ENCODE results near the gene TSFM. TPM values are rescaled to one million over a fixed set of nuclear protein-coding genes. Genes with fewer than 3 reads are reported as not detected.

TSFM gene
- total and polyA plus RNA-seq, 5 donors from 2014 or later = 22.8 to 50.4 (median 38.4) TPM

- peak overlapping the region; percentile 80 for H3K27ac ChIP-seq (ENCODE audit: insufficient read depth, low read length, poor library complexity, severe bottlenecking)
- H3K4me3 ChIP-seq (ENCODE audit: low read depth, low read length) = peak overlapping the region; percentile 73
- peaks cover 58% of the 10 kb centered on the region for H3K4me1 ChIP-seq (ENCODE audit: control insufficient read depth, insufficient read depth, low read length, poor library complexity, severe bottlenecking)
- H3K9me3 ChIP-seq (ENCODE audit: control insufficient read depth in 2 of 2, low read length in 2 of 2) = no peaks in the 10 kb centered on the region
- DNase-seq (no peak), ATAC-seq (ENCODE audit: low read depth in 2 of 2) (no peak)
- no peaks in the 10 kb centered on the region for H3K36me3 ChIP-seq (ENCODE audit: control insufficient read depth, insufficient read depth, low read length)
- peaks cover 20 to 58% (median 45%) of the 10 kb centered on the region in 4 donors for H3K4me1 Mint-ChIP-seq
- H3K4me3 Mint-ChIP-seq = peak overlapping the region; percentile 92 to 96 (median 94)
- H3K27me3 Mint-ChIP-seq = peaks cover 8% of the 10 kb centered on the region
- H3K36me3 Mint-ChIP-seq = peaks cover 9% of the 10 kb centered on the region
- H3K9me3 Mint-ChIP-seq = no peaks in the 10 kb centered on the region
- peak overlapping the region; percentile 91 to 95 (median 93) for H3K27ac Mint-ChIP-seq
- H3K27me3 ChIP-seq (ENCODE audit: control insufficient read depth, insufficient read depth, low read length) = no peaks in the 10 kb centered on the region
Measured at GRCh38 chr12:57844709-57845477, 62.3 kb downstream of the TSFM start.

GRCh38 chr12:57845478-57846284 lies 63.1 kb downstream of the TSFM start:
- Histone ChIP-seq H3K4me1 (ENCODE audit: control insufficient read depth, insufficient read depth, low read length, poor library complexity, severe bottlenecking) (peaks cover 50% of the 10 kb centered on the region), H3K36me3 (ENCODE audit: control insufficient read depth, insufficient read depth, low read length) (no peaks in the 10 kb centered on the region), H3K4me3 (ENCODE audit: low read depth, low read length) (peak overlapping the region; percentile 73), H3K27ac (ENCODE audit: insufficient read depth, low read length, poor library complexity, severe bottlenecking) (peak overlapping the region; percentile 80), H3K27me3 (ENCODE audit: control insufficient read depth, insufficient read depth, low read length) (no peaks in the 10 kb centered on the region), H3K9me3 (ENCODE audit: control insufficient read depth in 2 of 2, low read length in 2 of 2) (no peaks in the 10 kb centered on the region)
- H3K4me1 Mint-ChIP-seq = peaks cover 20 to 50% (median 37%) of the 10 kb centered on the region in 4 donors
- H3K27me3 Mint-ChIP-seq = peaks cover 8% of the 10 kb centered on the region
- H3K36me3 Mint-ChIP-seq = peaks cover 9% of the 10 kb centered on the region
- H3K9me3 Mint-ChIP-seq = no peaks in the 10 kb centered on the region
- peak overlapping the region; percentile 92 to 96 (median 94) for H3K4me3 Mint-ChIP-seq
- peak overlapping the region in 2 of 3 donors; percentile 14 to 90 for H3K27ac Mint-ChIP-seq
- peak; percentile 51 to 60 (median 57) for DNase-seq
- peak; percentile 21 to 22 for ATAC-seq (ENCODE audit: low read depth in 2 of 2)

- Histone ChIP-seq H3K4me1 (ENCODE audit: control insufficient read depth, insufficient read depth, low read length, poor library complexity, severe bottlenecking) (peaks cover 45% of the 10 kb centered on the region), H3K27ac (ENCODE audit: insufficient read depth, low read length, poor library complexity, severe bottlenecking) (peak overlapping the region; percentile 80), H3K4me3 (ENCODE audit: low read depth, low read length) (peak overlapping the region; percentile 44), H3K9me3 (ENCODE audit: control insufficient read depth in 2 of 2, low read length in 2 of 2) (no peaks in the 10 kb centered on the region), H3K36me3 (ENCODE audit: control insufficient read depth, insufficient read depth, low read length) (no peaks in the 10 kb centered on the region), H3K27me3 (ENCODE audit: control insufficient read depth, insufficient read depth, low read length) (peaks cover 4% of the 10 kb centered on the region)
- peaks cover 16 to 49% (median 34%) of the 10 kb centered on the region in 4 donors for H3K4me1 Mint-ChIP-seq
- H3K27me3 Mint-ChIP-seq = peaks cover 12% of the 10 kb centered on the region
- peak overlapping the region in 2 of 3 donors; percentile 14 to 75 for H3K27ac Mint-ChIP-seq
- H3K36me3 Mint-ChIP-seq = peaks cover 5% of the 10 kb centered on the region
- H3K4me3 Mint-ChIP-seq = peak overlapping the region; percentile 92 to 94 (median 94)
- H3K9me3 Mint-ChIP-seq = no peaks in the 10 kb centered on the region
- no peak for DNase-seq
- peak; percentile 2 to 5 for ATAC-seq (ENCODE audit: low read depth in 2 of 2)
Measured at GRCh38 chr12:57846285-57846576, 63.6 kb downstream of the TSFM start.

- peak within 1 kb of the TSS; percentile 92 to 96 (median 94) for H3K4me3 Mint-ChIP-seq
- H3K4me1 Mint-ChIP-seq = peaks cover 12 to 49% (median 31%) of the 10 kb centered on the region in 4 donors
- H3K36me3 Mint-ChIP-seq = peaks cover 4% of the 10 kb centered on the region
- H3K9me3 Mint-ChIP-seq = no peaks in the 10 kb centered on the region
- peak; percentile 49 to 57 for ATAC-seq (ENCODE audit: low read depth in 2 of 2)
- Histone ChIP-seq H3K27me3 (ENCODE audit: control insufficient read depth, insufficient read depth, low read length) (peaks cover 7% of the 10 kb centered on the region), H3K4me1 (ENCODE audit: control insufficient read depth, insufficient read depth, low read length, poor library complexity, severe bottlenecking) (peaks cover 39% of the 10 kb centered on the region), H3K4me3 (ENCODE audit: low read depth, low read length) (peak within 1 kb of the TSS; percentile 44), H3K36me3 (ENCODE audit: control insufficient read depth, insufficient read depth, low read length) (no peaks in the 10 kb centered on the region), H3K27ac (ENCODE audit: insufficient read depth, low read length, poor library complexity, severe bottlenecking) (peak within 1 kb of the TSS; percentile 80), H3K9me3 (ENCODE audit: control insufficient read depth in 2 of 2, low read length in 2 of 2) (no peaks in the 10 kb centered on the region)
- peak; percentile 77 to 90 (median 90) for DNase-seq
- peak within 1 kb of the TSS; percentile 83 to 90 (median 89) for H3K27ac Mint-ChIP-seq
- H3K27me3 Mint-ChIP-seq = peaks cover 17% of the 10 kb centered on the region
Measured at GRCh38 chr12:57846577-57847319, 64.2 kb downstream of the TSFM start, which contains the start of gene CTDSP2. CTDSP2 (minus strand) TSS chr12:57846729; CDS start chr12:57846435, 294 bp downstream.

Other genes with a start within 250 kb of the TSFM start
- 74.9 TPM for gene DCTN2, start 235.6 kb upstream of the TSFM start, total RNA-seq
- 10 to 100 TPM; 75.1 to 91.6 (median 78.9) TPM for gene DCTN2, start 235.6 kb upstream of the TSFM start, polyA plus RNA-seq
- 0.72 TPM for gene KIF5A, start 232.7 kb upstream of the TSFM start, total RNA-seq
- under 1 TPM in 2 of 4 donors, not detected in 2; 0.05 to 0.06 TPM for gene KIF5A, start 232.7 kb upstream of the TSFM start, polyA plus RNA-seq
- gene PIP4K2C, start 191.6 kb upstream of the TSFM start, total RNA-seq = 35.8 TPM
- 10 to 100 TPM; 24.6 to 38.6 (median 30.2) TPM for gene PIP4K2C, start 191.6 kb upstream of the TSFM start, polyA plus RNA-seq
- gene DTX3, start 178.0 kb upstream of the TSFM start, total RNA-seq = 31.2 TPM
- gene DTX3, start 178.0 kb upstream of the TSFM start, polyA plus RNA-seq = 1 to 10 TPM; 3.4 to 7.4 (median 5.1) TPM
- 0.64 TPM for gene ARHGEF25, start 171.4 kb upstream of the TSFM start, total RNA-seq
- not detected for gene ARHGEF25, start 171.4 kb upstream of the TSFM start, polyA plus RNA-seq
- not detected for gene B4GALNT1, start 149.6 kb upstream of the TSFM start, total RNA-seq
- gene B4GALNT1, start 149.6 kb upstream of the TSFM start, polyA plus RNA-seq = not detected
- 151 TPM for gene OS9, start 88.7 kb upstream of the TSFM start, total RNA-seq
- 10 to 100 TPM; 59.2 to 72.4 (median 63.1) TPM for gene OS9, start 88.7 kb upstream of the TSFM start, polyA plus RNA-seq
- gene AGAP2, start 44.0 kb upstream of the TSFM start, total RNA-seq = 60.3 TPM
- gene AGAP2, start 44.0 kb upstream of the TSFM start, polyA plus RNA-seq = 1 to 10 TPM; 4.4 to 7.7 (median 5.6) TPM
- gene TSPAN31, start 37.7 kb upstream of the TSFM start, total RNA-seq = 8.7 TPM
- 10 to 100 TPM; 38.4 to 48.9 (median 39.6) TPM for gene TSPAN31, start 37.7 kb upstream of the TSFM start, polyA plus RNA-seq
- gene CDK4, start 30.5 kb upstream of the TSFM start, total RNA-seq = 17.5 TPM
- 10 to 100 TPM; 62.2 to 90.3 (median 69.7) TPM for gene CDK4, start 30.5 kb upstream of the TSFM start, polyA plus RNA-seq
- 35.4 TPM for gene MARCHF9, start 27.7 kb upstream of the TSFM start, total RNA-seq
- 1 to 10 TPM; 2.2 to 4.5 (median 3.8) TPM for gene MARCHF9, start 27.7 kb upstream of the TSFM start, polyA plus RNA-seq
- gene CYP27B1, start 15.7 kb upstream of the TSFM start, total RNA-seq = not detected
- gene CYP27B1, start 15.7 kb upstream of the TSFM start, polyA plus RNA-seq = under 1 TPM in 2 of 4 donors, not detected in 2; 0.14 to 0.26 TPM
- 8.7 TPM for gene METTL1, start 10.7 kb upstream of the TSFM start, total RNA-seq
- gene METTL1, start 10.7 kb upstream of the TSFM start, polyA plus RNA-seq = 10 to 100 TPM in 1 of 4 donors, 1 to 10 TPM in 3; 3.5 to 10.8 (median 5.9) TPM
- 3.7 TPM for gene EEF1AKMT3, start 10.2 kb upstream of the TSFM start, total RNA-seq
- gene EEF1AKMT3, start 10.2 kb upstream of the TSFM start, polyA plus RNA-seq = 1 to 10 TPM; 1.8 to 7.6 (median 2.5) TPM
- gene AVIL, start 35.9 kb downstream of the TSFM start, total RNA-seq = 2.0 TPM
- under 1 TPM; 0.15 to 0.25 (median 0.19) TPM for gene AVIL, start 35.9 kb downstream of the TSFM start, polyA plus RNA-seq
- gene CTDSP2, start 63.9 kb downstream of the TSFM start, total RNA-seq = 121 TPM
- gene CTDSP2, start 63.9 kb downstream of the TSFM start, polyA plus RNA-seq = 10 to 100 TPM; 45.7 to 54.4 (median 52.5) TPM
- gene ATP23, start 158.8 kb downstream of the TSFM start, total RNA-seq = 4.8 TPM
- 10 to 100 TPM; 16.2 to 40.7 (median 26.1) TPM for gene ATP23, start 158.8 kb downstream of the TSFM start, polyA plus RNA-seq